ENCODE data around the gene SNHG17.
"Not testable (repeated sequence)": the region's sequence is repeated elsewhere in the genome, so short reads cannot be mapped to it uniquely, and the experiment has no call there.

SNHG17 gene

DNA sequence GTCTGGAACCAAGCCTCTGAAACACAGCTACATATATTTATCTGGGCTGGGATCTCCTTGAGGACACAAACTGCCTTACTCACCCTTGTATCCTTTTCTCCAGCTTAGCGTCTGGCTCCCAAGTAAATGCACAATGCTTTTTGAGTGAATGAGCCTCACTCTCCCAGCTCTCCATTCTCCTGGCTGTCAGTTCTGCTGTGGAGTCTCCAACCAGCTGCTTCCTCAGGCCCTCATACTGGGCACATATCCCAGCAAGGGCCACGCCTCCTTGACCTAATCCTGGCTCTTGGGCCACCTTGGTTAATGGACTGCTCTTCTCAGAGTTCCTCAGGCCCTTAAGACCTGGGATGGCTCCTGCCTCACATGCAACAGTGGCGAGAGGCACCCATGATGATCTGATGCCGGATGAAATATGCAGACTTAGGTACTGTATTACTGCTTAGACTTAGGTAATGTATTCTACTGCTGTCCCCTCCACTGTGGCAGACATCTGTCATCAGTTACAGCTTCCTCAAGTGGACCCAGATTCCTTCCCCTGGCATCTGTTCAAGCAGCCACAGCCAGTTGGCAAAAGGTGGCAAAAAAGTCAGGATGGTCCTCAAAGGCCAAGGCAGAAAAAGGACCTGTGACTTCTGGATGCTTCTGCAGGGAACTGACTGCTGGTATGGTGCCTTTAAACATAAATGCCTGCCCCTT, 16.5 kb downstream of the SNHG17 start:
- DNase-seq = no peak

DNA sequence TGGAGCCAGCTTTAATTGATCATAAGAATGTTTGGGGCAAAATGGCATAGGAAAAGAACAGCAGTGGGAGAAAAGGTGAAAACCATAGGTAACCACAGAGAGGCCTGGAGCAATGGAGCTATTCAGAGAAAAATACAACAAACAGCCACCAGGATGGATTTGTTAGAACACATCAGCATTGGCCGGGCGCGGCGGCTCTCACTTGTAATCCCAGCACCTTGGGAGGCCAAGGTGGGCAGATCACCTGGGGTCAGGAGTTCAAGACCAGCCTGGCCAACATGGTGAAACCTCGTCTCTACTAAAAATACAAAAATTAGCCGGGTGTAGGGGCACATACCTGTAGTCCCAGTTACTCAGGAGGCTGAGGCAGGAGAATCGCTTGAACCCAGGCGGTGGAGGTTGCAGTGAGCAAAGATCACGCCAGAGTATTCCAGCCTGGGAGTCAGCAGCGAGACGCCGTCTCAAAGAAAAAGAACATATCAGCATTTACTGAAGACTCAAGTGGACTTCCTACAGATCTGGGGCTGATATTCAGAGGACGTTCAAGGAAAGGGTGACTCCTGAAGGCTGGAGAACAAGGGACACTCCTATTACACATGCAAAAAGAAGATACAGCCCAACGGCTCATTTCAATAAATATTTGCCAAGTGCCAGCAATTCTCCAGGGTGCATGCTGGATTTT, 20.2 kb downstream of the SNHG17 start:
- no peak for DNase-seq

DNA sequence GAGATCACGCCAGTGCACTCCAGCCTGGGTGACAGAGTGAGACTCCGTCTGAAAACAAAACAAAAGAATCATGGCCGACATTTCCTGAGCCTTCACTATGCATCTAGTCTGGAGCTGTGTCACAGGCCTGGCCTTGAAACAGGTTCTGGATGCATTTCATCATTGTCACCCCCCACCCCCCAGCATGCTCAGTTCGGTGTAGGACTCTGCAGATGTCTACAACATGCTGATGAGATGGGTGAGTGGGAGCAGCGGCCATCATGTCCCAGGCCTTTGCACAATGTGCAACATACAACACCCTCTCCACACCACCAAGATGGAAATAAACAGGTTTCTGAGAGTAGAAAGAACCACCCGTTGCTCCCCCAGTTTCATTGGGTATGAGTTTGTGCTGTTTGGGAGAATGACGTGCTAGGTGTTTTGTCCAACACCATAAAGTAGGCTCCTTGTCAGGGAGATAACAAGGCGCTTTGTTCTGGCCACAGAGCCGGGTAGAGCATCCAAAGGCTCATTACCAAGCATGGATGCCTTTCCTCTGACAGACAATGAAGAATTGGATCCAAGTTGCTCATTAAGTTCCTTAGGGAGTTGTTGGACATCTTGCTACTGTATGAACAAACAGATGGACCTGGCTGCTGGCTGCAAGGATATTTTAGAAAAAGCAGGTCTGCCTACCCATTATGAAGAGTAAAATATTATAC, 22.1 kb downstream of the SNHG17 start:
- no peak for DNase-seq

DNA sequence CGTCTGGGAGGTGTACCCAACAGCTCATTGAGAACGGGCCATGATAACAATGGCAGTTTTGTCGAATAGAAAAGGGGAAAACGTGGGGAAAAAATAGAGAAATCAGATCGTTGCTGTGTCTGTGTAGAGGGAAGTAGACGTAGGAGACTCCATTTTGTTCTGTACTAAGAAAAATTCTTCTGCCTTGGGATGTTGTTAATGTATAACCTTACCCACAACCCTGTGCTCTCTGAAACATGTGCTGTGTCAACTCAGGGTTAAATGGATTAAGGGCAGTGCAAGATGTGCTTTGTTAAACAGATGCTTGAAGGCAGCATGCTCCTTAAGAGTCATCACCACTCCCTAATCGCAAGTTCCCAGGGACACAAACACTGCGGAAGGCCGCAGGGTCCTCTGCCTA, 27.3 kb downstream of the SNHG17 start:
- not testable (repeated sequence) for DNase-seq

DNA sequence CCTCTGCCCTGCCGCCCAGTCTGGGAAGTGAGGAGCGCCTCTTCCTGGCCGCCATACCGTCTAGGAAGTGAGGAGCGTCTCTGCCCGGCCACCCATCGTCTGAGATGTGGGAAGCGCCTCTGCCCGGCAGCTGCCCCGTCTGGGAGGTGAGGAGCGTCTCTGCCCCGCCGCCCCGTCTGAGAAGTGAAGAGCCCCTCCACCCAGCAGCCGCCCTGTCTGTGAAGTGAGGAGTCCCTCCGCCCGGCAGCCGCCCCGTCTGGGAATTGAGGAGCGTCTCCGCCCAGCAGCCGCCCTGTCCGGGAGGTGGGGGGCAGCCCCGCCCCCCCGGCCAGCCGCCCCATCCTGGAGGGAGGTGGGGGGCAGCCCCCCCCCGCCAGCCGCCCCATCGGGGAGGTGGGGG, 27.8 kb downstream of the SNHG17 start:
- no peak for DNase-seq

DNA sequence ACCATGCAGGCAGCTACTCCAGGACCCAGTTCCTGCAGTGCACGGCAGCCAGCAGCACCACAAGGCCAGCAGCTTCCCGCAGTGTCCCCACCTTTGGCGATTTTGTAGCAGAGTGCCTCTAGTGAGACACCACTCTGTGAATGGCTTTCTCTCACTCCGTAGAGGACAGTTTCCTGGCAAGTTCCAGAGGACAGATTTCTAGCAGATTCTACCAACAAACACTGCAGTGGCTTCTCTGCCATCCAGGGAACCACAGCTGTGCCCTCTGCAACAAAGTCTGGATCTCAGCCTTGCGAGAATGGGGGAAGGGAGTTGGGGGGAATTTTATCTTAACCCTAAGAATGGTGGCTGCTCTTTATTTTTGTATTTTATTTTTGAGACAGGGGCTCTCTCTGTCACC, 28.7 kb downstream of the SNHG17 start:
- DNase-seq = no peak

DNA sequence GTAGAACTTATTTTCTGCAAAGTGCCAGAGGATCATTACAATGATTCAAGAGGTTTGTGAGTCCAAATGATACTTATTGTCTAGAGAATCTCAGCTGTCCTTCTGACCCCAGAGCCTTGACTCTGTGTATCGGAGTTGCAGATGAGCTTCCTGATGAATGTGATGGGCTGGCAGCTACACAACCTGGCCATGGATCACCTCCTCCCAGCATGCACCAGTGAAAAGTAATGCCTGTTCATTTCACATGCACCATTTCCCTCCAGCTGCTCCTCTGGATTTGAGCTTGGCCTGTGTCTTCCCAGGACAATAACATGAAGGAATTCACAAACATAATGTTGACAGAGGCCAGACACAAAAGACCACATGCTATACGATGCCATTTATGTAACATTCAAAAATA, 30.0 kb downstream of the SNHG17 start:
- no peak for DNase-seq

DNA sequence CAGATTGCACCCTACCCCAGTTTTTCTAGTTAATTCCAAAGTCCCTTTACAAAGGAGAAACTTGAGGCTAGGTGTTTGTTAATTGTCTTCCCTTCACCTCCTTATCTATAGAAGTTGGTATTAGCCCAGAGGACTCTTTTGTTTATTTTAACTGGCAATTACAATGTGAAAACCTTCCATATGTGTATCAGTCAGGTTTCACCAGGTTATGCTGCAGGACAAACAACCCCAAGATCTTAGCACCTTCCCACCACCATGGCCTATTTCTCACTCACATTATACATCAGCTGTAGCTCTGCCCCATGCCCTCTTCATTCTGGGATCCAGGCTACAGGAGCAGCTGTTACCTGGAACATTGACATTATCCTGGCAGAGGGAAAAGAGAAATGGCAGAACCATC, 31.1 kb downstream of the SNHG17 start:
- no peak for DNase-seq

DNA sequence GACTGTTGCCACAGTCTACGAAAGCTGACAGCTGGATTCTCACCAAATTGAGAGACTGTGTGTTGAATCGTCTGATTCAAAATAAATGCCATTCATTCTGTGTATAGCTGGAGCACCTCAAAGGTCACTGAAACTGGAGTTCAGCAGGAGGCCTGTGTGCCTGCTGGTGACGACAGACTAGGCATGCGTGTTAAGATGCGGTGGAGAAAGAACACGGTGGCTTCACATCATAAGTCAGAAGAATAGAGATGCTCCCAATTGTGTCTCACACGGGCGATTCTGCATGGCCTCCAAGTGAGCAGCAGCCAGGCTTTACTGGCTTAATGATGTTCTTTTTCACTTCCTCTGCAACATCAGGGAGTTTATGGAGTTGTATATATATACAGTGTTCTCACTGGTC, 32.3 kb downstream of the SNHG17 start:
- DNase-seq = no peak

DNA sequence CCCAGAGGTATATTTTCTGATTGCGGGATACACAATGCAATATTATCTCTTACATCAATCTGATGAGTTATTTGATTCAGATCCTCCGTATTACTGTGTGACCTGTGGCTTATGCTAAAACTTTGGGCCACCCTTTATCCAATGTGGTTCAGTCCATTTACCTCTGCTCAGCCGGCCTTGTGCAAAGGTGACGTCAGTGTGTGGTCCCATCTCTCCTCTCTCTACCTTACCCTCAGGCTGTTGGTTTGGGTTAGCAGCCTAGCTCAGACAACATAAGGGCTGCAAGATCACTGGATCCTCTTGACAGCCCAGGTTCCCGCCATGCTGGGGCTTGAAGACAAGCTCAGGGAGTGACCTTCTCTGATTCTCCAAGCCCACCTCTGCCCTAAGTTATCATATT, 33.0 kb downstream of the SNHG17 start:
- no peak for DNase-seq

DNA sequence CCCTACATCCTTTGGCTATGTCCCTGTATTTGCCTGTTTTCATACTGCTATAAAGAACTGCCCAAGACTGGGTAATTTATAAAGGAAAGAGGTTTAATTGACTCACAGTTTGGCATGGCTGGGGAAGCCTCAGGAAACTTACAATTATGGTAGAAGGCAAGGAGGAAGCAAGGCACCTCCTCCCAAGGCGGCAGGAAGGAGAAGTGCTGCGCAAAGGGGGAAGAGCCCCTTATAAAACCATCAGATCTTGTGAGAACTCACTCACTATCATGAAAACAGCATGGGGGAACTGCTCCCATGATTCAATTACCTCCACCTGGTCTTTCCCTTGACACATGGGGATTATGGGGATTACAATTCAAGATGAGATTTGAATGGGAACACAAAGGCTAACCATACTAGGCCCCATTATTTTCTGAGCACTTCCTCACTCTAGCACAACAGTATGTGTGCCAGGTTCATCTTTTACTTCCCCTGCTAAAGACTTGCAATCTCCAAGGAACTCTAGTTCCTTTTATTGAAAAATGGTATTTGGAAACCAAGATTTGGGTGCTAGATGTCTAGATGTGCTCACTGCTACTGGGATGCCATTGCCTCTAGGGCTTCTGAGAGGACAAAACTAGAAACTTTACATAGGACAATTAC, 39.3 kb downstream of the SNHG17 start:
- not testable (repeated sequence) for DNase-seq

DNA sequence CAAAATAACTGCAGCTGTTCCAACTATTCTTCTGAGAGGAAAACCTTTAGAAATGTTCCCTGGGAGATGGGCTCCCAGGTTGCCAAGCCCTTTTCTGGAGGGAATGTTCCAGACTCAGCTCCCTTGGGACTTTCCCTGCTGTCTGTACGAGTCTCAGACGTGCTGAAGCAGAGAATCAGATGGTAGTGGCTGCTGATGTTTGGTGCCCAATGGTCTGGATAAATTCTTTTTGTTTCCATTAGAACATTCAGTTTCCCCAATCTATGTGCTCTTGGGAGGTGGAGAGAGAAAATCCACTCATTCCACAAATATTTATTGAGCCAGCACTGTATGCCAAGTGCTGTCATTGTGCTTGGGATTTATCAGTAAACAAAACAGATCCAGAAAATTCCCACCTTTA, 40.0 kb downstream of the SNHG17 start:
- no peak for DNase-seq

DNA sequence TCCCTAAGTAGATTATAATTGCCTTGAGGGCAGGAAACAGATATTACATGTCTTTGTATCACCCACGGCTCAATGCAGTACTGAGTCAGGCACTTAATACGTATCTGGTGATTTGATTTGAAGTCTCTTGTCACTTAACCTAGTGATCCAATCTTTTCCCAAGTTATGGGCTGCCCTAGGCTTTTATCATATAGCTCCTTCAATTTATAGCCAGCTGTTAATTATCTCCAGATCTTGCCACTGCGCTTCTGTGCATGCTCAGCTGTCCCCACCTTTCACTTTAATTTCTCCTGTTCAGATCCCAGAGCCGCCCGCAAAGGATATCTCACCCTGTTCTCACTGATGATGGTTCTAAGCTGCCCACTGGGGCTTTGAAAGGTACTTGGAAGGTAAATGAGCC, 41.9 kb downstream of the SNHG17 start:
- no peak for DNase-seq

DNA sequence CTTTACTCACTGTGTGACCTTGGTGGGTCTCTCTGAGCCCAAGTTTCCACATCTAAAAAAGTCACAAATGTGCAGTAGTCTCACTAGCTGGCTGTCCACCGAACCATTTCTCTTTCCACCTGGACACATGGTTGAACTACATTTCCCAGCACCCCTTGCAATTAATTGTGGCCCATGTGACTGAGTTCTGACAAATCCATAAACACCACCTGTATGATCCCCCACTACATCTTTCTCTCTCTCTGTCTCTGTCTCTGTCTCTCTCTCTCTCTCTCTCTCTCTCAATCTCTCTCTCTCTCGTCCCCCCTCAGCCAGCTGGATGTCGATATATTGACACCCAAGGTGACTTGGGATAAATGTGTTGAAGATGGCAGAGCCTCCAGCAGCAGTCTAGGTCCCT, 42.8 kb downstream of the SNHG17 start:
- DNase-seq = no peak

DNA sequence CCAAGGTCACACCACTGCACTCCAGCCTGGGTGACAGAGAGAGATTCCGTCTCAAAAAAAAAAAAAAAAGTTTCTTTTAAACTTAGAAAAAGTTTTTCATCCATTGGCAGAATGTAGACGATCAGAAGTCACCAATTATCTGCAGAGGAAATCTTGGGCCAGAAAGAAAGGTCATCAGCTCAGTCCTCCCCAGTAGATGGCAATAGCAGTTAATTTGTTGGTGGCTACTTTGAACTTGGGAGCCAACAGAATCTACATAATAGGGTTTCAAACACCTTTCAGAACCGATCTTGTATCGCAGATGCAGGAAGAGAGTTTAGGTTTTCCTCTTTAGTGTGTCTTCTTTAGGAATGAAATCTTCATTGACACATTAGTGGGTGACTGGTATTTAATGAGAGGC, 47.2 kb downstream of the SNHG17 start:
- DNase-seq = no peak

DNA sequence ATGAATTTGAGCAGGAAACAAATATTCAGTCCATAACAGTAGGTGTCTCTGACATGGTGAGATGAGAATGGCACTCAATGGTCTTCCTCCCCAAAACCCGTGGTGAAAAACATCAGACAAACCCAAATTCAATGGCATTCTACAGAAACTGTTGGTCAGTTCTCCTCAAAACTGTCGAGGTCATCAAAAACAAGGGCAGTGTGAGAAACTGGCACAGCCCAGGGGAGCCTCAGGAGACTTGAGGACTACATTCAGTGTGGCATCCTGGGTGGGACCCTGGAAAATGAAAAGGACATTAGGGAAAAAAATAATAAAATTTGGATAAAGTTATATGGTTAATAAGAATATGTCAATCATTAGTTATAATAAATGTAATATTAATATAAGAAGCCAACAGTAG, 48.3 kb downstream of the SNHG17 start:
- no peak for DNase-seq

DNA sequence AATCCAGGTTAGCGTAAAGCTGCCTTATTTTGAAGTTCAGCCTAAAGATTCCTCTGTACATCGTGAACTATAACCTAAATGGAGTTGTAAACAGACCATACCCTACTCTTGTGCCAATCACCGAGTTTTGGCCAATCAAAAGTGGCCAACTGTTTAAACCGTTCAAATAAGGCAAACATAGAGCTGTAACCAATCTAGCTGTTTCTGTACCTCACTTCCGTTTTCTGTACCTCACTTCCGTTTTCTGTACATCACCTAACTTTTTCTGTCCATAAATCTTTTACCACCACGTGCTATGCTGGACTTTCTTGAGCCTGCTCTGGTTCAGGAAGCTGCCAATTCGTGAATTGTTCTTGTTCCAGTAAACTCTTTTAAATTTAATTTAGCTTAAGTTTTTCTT, 49.1 kb downstream of the SNHG17 start:
- DNase-seq = no peak

DNA sequence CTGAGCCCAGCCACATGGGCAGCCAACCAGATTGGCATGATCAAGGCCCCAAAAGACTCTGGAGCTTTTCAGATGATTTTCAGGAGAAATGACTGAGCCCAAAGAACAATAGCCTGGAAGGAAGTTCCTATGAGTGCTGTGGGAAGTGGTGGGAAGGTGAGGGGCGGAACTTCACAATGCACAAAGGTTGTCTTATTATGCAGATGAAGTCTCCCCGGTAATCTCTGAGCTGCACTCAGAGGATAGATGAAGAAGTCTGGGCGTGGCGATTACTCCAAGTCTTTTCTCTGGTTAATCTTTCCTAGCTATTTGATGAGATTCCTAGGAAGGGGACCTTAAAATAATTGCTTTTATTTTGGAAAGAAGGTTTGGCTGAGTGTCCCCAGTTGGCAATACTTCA, 52.0 kb downstream of the SNHG17 start:
- DNase-seq = no peak

DNA sequence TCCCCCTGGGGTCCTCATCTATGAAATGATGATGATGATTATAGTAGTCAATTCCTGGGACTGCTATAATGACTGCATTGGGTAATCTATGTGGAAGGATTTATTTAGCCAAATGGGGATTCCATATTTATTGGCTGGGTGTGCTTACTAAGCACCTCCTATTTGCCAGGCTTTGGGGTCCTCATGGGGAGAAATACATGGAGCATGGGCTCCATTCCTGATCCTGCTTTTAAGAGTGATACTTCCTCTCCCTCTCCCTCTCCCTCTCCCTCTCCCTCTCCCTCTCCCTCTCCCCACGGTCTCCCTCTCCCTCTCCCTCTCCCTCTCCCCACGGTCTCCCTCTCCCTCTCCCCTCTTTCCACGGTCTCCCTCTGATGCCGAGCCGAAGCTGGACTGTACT, 57.3 kb downstream of the SNHG17 start:
- DNase-seq = not testable (repeated sequence)

DNA sequence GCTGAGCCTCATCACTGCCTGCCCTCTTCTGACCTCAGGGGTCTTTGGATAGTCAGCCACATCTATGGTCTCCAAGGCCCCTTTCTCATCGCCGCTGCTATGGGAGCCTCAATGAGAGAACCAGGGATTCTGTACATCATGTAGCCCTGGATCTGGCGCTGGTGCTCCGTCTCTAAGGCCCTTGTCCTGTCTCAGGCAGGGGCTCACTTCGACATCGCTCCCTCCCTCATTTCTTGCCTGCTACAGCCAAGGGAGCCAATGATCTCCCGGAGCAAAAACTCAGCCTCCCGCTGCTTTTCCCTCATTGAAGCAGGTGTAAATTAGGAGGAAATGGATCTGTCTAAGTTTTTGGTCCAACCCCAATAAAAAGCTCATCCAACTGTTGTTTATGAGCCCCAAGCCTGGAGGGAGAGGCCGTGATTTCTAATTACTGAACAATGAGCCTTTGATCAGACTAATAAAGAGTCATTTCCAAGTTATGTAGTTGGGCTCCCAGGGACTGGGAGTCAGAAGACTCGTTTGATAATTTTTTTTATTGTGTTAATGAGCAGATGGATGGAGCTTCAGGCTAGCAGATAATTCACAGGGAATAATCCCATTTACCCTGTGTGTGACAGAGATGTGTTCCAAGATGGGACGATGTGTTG, 58.0 kb downstream of the SNHG17 start:
- no peak for DNase-seq

DNA sequence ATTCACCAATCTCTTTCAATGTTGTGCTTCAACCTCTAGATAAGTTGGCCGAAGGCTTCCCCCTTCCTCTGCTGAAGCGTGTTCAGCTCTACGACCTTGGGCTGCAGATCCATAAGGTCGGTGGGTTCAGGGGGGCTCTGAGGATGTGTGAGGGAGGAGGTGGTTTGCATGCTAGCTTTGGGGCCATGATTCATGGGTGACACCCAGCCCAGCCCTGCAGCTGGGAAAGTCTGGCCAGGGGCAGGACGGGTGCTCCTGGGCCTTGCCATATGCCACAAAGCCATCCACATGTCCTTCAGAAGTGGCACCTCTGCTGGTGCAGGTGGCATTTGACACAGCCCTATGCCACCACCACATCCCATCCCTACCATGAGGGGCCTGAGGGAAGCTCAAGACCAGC, 61.2 kb downstream of the SNHG17 start:
- DNase-seq = no peak

DNA sequence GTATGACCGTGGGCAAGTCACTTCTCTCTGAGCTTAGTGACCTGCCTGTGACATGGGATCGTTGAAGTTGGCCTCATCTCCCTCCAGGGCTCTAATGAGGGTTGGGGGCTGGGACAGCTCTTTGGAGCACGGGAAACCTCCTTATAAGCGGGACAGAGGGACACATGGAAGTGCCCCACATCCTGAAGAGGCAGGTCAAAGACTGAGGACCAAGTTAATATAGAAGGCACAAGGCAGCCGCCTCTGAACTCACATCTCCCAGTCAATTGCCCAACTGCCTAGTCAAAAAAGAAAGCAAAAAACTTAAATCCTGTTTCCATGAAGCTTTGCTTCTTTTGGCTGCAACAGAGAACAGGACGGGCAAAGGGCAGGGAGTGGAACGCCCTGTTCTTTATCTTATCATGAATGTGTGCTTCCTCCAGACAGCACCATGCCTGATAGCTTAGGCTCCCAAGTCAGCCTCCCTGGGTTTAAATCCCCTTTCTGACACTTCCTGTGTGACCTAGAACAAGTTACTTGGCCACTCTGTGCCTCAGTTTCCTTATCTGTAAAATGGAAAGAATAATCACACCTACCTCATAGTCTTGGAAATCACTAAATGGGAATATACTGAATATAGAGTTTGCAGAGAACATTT, 61.8 kb downstream of the SNHG17 start:
- DNase-seq = no peak

DNA sequence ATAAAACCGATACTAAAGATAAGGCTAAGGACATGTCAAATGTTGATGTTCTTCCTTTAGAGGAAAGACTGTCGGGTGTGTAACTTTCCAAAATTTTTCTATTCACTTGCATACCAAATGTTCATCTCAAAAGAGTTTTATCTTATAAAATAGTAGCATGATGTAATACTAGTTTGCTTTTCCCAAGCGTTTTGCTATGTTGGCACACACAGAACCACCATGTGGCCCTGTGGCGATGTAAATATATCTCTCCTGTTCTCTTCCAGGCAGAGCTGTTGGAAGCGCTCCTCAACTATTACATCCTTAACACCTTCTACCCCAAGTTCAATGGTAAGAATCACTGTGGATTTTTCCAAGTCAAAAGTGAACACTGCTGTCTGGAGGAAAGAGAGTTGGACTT, 62.3 kb downstream of the SNHG17 start:
- no peak for DNase-seq
